CD4-positive, alpha-beta T cell treated with Interleukin-10 for 1 hour (primary cell): Measurements from ENCODE around the gene IL9R.
A peak's percentile ranks its signal among the peaks of the same experiment; 100 is the strongest.
"Not testable (repeated sequence)": the region's sequence is repeated elsewhere in the genome, so short reads cannot be mapped to it uniquely, and the experiment has no call there.

Source experiments
- DNase-seq: peaks from one replicate; pipeline ENCODE4 v3.0.0-alpha.2; 2020

The IL9R gene

DNA sequence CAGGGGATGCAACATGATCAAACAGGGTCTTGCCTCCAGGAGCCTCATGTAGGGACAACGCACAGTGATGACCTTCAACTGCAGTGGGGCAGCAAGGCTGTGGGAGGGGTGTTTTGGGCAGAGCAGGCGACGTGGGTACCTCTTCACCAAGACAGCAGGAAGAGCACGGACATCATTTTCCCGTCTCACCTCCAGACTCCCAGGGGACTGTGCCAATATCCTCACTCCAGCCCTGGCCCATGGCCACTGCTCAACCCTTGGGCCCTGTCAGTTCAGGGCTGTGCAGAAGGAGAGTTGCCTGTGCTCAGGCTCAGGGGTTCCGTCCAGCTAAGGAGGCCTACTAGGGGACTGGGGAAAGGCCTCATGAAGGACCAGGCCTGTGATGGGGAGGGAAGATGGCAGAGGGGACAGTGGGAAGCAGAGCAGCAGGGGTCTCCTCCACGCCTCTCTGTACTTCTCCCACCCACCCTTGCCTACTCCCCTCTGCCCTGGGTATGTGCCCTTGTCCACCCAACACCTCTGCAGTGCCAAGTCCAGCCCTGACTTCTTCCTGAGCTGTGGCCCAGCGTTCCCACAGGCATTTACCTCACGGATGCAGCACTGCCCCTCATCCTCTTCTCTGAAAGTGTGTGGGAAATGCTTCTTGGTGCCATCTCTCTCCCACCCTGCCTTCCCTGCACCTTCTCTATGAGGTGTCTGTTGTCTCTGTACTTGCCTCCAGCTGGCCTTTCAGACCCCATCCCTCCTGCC is 1.4 kb downstream of the IL9R start:
- DNase-seq = no peak

DNA sequence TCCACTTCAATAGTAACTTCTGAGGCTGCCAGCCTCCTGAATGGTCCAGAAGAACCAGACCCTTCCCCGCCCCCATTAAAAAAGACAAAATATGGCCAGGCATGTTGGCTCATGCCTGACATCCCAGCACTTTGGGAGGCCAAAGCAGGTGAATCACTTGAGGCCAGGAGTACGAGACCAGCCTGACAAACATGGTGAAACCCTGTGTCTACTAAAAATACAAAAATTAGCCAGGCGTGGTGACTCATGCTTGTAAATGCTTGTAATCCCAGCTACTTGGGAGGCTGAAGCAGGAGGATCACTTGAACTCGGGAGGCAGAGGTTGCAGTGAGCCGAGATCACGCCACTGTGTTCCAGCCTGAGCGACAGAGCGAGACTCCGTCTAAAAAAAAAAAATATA is 2.3 kb downstream of the IL9R start:
- not testable (repeated sequence) for DNase-seq

DNA sequence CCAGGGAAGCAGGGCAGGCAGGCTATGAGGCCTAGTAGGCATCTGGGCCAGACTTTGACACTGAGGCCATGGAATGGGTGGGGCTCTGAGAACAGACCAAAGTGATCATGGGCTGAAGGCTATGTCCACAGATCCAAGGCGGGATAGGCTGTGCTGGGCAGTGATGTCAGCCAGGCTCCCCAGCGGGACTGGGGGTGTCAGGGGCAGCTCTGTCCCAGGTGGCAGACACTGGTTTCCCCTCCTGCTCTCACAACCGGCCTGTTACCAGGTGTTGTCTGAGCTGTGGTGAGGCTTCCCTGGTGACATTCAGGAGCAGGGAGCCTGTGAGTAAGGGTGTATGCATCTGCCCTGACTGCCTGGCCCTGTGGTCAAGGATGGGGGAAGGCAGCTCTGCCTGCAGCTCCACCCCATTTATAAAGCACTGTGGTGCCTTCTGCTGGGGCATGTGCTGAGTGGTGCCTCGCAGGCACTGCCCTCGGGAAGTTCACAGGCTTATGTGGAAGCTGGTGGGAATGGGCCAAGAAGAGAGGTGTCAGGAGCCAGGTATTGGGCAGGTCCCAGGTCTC is 2.9 kb downstream of the IL9R start:
- no peak for DNase-seq

DNA sequence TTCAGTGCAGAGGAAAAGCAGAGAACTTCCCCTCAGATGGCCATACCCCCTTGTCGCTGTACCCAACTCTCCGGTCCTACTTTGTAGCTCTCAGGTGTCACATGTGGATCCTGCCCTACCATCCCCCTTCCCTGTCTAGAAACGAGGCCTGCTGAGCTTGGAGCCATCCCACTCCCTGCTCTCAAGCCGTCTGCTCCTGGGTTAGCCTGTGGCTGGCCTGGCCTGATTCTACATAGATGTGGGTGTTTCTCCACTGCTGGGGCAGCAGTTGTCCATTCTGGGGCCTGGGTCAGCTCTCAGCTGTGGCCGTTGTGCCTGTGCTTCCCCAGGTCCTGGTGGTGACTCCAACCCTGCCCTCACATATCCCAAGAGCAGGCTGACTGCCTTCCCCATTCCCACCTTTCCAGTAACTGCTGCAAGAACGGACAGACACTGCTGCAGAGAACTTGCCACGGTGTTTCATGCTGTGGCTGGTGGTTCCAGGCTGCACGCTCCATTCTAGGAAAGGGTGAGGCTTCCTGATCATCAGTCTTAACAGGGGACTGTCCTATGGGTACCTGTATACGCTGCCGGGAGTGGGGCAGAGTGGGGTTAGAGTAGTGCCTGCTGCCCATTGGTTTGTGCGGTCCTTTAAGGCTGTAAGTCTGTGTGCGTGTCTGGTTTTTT is 3.6 kb downstream of the IL9R start:
- DNase-seq = no peak

DNA sequence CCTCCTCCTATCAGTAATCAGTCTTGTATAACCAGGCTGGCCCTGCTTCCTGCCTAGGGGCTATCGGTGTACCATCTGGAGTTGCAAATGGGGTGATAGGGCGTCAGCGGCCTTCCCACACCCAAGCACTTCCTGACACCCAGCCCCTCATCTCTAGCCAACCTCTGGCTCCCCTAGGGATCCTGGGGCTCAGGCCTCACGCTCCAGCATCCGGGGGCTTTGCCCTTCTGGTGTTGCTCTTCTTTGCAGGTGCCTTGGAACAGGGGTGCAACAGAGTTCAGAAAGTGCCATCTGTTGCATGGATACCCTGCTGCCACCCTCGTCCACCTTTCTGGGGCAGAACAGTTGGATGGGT is 4.1 kb downstream of the IL9R start:
- no peak for DNase-seq

DNA sequence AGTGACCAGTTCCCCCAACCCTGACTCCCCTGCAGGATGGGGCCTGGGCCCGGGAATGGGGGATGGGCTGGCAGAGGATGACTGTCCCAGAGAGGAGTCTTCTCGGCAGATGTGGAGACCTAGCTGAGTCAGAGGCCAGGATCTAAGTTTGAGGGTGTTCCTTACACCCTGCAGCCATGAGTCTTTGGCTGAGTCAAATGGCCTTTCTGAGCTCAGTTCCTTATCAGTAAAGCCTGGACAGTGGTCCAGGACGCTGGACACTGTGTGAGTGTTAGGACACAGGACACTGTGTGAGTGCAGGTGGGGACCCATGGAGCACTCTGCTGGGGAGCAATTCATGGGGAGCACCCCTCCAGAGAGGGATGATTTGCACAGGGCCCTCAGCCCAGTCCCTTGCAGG is 5.0 kb downstream of the IL9R start:
- no peak for DNase-seq

DNA sequence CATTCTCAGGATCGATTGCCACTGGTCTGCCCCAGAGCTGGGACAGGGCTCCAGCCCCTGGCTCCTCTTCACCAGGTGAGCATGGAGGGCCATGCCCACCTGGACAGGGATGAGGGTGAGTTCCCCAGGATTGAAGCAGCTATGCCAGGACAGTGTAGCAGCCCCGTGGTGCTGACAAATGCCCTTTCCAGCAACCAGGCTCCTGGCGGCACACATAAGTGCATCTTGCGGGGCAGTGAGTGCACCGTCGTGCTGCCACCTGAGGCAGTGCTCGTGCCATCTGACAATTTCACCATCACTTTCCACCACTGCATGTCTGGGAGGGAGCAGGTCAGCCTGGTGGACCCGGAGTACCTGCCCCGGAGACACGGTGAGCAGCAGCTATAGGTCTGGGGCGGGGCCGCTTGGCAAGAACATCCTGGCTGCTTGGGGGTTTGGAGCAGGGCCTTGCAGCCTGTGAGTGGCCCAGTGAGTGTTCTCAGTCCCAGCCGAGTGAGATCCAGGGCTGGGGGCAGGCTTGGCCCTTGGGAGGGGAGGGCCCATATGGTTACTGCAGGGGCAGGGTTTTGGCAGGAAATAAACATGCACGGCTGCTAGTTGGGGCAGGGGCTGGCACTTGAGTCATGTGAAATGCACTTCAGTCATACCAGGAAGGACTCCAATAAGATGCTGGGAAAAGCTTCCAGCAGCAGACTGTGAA is 6.1 kb downstream of the IL9R start:
- DNase-seq = no peak

DNA sequence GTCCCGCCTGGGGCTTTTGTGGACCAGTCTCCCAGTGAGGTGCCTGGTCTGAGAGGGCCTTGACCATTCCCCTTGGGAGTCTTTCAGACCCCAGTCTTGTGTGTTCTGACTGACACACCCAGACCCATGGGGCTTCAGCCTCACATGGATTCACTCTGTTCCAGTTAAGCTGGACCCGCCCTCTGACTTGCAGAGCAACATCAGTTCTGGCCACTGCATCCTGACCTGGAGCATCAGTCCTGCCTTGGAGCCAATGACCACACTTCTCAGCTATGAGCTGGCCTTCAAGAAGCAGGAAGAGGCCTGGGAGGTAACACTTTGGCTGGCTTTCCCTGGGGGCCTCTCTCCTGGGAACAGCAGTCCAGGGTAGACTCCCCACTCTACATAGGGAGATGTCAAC is 6.8 kb downstream of the IL9R start:
- DNase-seq = no peak

DNA sequence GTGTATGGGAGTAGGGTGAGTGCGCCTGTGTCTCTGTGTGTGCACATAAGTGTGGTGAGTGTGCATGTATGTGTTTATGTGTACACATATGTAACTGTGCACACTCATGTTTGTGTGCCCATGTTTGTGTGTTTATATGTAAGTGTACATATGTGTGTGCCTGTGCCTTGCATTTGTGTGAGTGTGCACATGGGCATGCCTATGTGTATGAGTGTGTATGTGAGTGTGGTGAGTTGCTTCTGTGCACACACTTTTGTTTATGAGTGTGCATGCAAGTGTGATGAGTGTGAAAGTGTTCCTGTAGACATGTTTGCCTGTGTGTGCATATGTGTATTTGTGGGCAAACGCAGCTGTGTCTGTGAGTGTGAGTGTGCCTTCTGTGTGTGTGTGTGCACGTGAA is 7.2 kb downstream of the IL9R start:
- no peak for DNase-seq

DNA sequence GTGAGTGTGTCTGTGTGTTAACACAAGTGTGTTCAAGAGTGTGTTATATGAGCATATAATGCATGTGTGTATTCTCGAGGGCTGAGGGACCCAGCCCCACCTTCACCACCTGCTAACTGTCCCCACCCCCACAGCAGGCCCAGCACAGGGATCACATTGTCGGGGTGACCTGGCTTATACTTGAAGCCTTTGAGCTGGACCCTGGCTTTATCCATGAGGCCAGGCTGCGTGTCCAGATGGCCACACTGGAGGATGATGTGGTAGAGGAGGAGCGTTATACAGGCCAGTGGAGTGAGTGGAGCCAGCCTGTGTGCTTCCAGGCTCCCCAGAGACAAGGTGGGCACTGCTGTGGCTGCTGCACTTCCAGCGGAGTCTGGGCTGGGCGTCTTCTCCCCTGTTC is 7.6 kb downstream of the IL9R start:
- no peak for DNase-seq

DNA sequence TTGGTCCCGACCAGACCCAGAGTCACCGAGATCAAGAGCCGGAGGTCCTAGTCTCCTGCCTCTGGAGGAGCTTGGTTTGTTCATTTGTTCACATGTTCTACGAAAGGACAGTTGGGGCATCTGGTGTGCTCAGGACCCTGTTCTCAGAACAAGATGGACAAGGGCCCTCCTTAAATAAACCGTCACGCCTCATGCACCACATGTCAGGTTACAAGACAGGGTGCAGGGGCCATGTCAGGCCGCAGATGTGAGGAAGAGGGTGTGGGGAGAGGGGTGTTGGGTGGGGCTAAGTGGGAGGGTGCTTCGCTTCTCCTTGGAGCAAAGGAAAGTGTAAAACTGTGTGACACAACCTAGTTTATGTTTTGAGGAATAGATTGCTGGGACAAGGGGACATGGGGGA is 9.0 kb downstream of the IL9R start:
- not testable (repeated sequence) for DNase-seq

DNA sequence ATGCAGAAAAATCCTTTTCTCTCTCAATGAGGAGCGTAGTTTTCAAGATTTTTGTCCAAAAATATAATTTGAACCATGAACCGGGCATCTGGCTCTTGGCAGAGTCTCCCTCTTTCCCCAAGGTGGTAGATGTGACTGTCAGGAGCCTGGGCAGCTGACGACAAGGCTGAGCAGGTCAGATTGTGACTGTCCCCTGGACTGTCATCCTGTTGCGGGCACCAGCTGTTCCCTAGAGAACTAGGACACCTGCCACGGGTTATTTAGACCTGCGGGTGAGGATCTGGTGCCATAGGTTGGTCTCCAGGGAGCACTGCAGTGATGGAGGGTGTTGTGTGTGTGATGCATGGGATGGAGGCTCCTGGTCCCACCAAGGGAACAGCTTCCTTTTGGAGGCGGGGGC is 10.9 kb downstream of the IL9R start:
- DNase-seq = not testable (repeated sequence)

DNA sequence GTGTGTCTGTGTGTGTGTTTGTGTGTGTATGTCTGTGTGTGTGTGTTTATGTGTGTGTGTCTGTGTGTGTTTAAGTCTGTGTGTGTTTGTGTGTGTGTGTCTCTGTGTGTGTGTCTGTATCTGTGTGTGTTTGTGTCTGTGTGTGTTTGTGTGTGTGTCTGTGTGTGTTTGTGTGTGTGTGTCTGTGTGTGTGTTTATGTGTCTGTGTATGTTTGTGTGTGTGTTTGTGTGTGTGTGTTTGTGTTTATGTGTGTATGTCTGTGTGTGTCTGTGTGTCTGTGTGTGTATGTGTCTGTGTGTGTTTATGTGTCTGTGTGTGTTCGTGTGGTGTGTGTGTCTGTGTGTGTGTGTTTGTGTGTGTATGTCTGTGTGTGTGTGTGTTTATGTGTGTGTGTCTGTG is 11.4 kb downstream of the IL9R start:
- no peak for DNase-seq

DNA sequence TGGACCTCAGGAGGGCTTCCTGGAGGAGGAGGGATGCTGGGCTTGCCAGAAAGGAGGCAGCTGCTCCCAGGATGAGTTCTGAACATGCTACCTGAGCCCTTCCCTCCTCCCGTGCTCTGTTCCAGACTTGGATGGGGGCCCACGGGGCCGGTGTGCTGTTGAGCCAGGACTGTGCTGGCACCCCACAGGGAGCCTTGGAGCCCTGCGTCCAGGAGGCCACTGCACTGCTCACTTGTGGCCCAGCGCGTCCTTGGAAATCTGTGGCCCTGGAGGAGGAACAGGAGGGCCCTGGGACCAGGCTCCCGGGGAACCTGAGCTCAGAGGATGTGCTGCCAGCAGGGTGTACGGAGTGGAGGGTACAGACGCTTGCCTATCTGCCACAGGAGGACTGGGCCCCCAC is 12.2 kb downstream of the IL9R start:
- not testable (repeated sequence) for DNase-seq

DNA sequence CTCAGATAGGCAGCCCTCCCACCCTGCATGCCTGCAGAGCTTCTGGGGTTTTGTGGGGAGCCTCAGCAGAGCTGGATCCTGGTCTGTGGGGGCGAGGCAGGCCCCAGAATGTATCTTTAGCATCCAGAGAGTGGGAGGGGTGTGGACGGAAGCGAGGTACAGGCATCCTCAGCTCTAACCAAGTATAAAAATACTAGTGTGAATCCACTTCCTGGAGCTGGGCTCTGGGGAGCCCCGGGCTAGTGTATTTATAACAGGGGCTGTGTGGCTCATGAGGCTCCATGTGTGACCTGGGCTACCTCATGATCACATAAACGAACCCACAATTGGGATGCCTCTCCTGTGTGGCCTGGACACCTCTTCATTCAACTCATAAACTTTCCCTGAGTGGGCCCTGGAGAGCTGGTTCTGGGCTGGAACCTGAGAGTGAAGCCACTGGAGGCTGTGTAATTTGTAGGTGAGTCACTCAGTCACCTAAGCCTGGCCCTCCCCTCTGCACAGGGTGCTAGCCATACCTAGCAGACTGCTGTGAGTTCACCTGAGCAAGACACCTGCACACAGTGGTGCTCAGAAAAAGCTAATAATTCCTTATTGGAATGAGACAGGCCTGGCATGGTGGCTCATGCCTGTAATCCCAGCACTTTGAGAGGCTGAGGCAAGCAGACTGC is 15.9 kb downstream of the IL9R start:
- DNase-seq = not testable (repeated sequence)

DNA sequence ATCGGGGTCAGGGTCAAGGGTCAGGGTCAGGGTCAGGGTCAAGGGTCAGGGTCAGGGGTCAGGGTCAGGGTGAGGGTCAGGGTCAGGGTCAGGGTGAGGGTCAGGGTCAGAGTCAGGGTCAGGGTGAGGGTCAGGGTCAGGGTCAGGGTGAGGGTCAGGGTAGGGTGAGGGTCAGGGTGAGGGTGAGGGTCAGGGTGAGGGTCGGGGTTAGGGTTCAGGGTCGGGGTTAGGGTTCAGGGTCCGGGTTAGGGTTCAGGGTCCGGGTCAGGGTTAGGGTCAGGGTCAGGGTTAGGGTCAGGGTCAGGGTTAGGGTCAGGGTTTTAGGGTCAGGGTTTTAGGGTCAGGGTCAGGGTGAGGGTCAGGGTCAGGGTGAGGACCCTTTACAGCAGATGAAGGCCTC is 22.4 kb downstream of the IL9R start:
- not testable (repeated sequence) for DNase-seq

DNA sequence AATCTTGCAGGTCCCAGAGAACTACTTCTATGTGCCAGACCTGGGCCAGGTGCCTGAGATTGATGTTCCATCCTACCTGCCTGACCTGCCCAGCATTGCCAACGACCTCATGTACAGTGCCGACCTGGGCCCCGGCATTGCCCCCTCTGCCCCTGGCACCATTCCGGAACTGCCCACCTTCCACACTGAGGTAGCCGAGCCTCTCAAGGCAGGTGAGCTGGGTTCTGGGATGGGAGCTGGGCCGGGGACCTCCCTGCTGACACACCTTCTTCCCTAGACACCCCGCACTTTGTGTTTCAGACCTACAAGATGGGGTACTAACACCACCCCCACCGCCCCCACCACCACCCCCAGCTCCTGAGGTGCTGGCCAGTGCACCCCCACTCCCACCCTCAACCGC is 25.5 kb downstream of the IL9R start:
- not testable (repeated sequence) for DNase-seq

DNA sequence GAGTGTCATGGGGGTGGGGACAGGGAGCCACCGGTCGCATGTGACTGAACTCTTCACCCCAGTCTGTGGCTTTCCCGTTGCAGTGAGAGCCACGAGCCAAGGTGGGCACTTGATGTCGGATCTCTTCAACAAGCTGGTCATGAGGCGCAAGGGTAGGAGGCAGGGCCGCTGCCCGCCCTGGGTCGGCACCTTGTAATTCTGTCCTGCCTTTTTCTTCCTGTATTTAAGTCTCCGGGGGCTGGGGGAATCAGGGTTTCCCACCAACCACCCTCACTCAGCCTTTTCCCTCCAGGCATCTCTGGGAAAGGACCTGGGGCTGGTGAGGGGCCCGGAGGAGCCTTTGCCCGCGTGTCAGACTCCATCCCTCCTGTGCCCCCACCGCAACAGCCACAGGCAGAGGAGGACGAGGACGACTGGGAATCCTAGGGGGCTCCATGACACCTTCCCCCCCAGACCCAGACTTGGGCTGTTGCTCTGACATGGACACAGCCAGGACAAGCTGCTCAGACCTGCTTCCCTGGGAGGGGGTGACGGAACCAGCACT is 27.5 kb downstream of the IL9R start:
- DNase-seq = not testable (repeated sequence)

DNA sequence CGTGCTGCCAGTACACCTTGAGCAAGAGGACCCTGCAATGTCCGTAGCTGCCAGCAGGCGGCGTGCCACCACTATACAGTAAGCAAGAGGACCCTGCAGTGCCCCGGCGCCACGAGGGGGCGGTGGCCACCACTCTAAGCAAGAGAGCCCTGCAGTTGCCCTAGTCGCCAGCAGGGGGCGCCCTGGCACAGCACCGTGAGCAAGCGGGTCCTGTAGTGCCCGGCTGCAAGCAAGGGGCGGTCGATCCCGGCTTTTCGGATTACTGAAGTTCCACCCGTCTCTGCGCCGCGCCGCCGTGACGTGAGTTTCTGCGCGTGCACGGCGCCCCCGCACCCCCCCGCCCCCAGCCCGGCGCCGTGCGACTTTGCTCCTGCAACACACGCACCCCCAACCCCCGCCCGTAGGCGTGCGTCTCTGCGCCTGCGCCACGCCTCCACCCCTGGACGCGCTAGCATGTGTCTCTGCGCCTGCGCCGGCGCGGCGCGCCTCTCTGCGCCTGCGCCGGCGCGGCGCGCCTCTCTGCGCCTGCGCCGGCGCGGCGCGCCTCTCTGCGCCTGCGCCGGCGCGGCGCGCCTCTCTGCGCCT is 31.2 kb downstream of the IL9R start:
- DNase-seq = not testable (repeated sequence)

DNA sequence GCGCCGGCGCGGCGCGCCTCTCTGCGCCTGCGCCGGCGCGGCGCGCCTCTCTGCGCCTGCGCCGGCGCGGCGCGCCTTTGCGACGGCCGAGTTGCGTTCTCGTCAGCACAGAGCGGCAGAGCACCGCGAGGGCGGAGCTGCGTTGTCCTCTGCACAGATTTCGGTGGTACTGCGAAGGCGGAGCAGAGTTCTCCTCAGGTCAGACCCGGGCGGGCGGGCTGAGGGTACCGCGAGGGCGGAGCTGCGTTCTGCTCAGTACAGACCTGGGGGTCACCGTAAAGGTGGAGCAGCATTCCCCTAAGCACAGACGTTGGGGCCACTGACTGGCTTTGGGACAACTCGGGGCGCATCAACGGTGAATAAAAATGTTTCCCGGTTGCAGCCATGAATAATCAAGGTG is 31.8 kb downstream of the IL9R start:
- DNase-seq = not testable (repeated sequence)

DNA sequence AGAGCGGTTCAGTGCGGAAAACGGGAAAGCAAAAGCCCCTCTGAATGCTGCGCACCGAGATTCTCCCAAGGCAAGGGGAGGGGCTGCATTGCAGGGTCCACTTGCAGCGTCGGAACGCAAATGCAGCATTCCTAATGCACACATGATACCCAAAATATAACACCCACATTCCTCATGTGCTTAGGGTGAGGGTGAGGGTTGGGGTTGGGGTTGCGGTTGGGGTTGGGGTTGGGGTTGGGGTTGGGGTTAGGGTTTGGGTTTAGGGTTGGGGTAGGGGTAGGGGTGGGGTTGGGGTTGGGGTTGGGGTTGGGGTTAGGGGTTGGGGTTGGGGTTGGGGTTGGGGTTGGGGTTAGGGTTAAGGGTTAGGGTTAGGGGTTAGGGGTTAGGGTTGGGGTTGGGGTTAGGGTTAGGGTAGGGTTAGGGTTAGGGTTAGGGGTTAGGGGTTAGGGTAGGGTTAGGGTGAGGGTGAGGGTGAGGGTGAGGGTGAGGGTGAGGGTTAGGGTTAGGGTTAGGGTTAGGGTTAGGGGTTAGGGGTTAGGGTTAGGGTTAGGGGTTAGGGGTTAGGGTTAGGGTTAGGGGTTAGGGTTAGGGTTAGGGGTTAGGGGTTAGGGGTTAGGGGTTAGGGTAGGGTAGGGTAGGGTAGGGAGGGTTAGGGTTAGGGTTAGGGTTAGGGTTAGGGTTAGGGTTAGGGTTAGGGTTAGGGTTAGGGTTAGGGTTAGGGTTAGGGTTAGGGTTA is 32.4 kb downstream of the IL9R start:
- not testable (repeated sequence) for DNase-seq

DNA sequence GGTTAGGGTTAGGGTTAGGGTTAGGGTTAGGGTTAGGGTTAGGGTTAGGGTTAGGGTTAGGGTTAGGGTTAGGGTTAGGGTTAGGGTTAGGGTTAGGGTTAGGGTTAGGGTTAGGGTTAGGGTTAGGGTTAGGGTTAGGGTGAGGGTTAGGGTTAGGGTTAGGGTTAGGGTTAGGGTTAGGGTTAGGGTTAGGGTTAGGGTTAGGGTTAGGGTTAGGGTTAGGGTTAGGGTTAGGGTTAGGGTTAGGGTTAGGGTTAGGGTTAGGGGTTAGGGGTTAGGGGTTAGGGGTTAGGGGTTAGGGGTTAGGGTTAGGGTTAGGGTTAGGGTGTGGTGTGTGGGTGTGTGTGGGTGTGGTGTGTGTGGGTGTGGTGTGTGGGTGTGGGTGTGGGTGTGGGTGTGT is 33.0 kb downstream of the IL9R start:
- DNase-seq = peak; percentile 45
